HG03439 (cell line): ENCODE results near the gene ZFX.

Experiments used
- ATAC-seq: cut with Tn5 transposase; IDR thresholded peaks from one replicate; pipeline ENCODE4 v1.9.1; 2021; ENCODE audit warnings: mild to moderate bottlenecking, moderate library complexity; ENCODE audit not compliant: unreplicated experiment

The ZFX gene

DNA sequence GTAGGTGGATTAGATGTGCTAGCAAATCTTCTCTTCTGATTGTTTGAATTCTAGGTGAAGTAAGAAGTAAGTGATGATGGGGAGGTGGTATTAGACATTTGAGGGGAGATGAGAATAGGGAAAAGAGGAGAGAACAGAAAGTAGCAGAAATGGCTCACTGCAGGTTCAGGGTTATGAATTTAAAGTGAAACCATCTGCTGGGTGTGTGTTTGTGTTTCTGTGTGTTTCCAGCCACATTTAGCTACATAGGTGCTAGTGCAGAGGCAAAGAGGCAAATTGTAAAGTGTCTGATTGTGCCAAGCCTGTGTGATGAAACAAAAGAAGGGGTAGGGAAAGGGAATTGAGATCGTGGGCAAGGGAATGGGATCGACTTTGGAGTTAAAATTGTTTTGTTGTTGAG lies 50.6 kb downstream of the ZFX start:
- no peak for ATAC-seq

DNA sequence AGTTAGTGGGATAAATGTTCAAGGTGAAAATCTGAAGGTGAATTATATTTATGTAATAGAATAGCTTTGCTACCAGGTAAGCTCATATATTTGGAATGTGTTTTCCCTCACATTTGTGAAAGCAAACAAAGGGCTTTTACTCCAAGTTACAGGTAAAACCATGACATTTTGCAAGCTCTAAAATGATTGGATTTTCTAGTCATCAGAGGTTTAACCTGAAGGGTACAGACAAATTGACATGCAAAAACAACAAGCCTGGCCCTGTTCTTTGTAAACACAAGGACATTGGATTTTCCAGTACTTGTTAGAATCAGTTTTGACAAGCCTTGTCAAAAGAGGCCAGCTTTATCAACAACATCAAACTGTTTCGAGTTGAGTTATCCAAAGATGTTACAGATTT lies 51.7 kb downstream of the ZFX start:
- no peak for ATAC-seq

DNA sequence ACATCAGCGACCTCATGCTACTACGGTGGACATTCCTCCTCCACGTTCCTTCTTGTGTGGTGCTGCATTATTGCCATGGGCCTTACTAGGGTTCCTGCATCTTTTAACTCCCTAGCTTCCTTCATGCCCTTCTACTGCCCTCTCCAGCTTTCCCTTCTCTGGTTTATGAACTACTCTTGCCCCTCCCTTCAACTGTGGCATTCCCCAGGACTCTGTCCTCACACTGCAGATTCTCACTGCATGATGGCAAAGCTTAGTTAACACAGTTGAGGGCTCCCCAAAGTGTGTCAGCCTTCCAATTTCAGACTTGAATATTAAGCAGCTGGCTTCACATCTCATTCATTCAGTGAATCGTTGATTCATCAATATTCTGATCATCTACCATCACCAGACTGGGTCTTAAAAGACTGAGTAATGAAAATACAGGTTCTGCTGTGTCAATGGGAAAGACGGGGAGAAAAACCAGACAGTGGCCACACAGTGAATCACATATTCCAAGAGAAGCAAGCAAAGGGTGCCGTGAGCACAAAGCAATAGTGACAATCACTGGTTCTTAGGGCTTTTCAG lies 53.0 kb downstream of the ZFX start:
- ATAC-seq: no peak

DNA sequence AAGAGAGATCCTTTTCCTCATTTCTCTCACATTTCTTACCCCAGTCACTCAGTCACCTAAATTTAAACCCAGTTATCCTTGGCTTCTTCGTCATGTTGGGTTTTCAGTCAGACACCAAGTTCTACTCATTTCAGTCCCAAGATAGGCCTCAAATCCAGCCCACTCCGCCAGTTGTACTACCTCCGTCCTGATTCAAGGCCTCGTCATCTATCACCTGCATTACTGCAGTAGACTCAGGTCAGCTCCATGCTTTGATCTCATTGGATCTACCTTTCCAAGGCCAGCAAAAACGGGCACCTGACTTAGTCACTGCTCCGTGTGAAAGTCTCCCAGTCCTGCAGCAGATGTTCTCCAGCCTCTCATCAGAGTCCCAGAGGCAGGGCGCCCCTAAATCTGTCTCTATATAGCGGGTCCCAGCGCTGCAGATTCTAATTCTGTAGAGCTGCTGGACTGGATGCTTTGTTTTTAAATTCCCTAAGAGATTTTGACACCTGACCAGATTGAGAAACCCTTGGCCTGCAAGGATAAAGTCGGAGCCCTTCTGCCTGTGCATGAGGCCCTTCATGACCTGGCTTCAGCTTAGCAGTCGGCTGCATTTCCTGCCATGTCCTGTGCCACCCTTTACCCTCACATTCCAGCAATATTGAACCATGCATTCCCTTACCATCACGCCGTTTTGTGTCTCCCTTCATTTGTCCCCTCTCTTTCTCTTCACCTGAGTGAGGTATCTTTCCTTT lies 53.7 kb downstream of the ZFX start:
- no peak for ATAC-seq

DNA sequence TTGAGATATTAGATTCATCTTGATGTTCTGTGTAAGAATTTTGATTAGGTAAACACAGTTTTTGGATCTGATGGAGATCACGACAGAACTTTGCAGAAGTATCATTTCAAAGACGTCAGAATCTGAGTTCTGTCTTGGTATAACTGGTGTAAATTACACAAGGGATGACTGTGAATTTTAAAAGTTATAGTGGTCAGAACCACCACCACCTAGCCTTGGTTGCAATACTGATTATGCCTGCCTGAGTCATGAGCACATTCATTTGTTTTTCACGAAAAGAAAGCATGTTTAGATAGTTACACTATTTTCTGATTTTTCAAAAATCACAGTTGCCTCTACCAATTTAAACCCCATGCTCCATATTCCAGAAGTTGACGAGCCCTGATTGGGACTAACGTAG lies 54.8 kb downstream of the ZFX start:
- ATAC-seq: no peak

DNA sequence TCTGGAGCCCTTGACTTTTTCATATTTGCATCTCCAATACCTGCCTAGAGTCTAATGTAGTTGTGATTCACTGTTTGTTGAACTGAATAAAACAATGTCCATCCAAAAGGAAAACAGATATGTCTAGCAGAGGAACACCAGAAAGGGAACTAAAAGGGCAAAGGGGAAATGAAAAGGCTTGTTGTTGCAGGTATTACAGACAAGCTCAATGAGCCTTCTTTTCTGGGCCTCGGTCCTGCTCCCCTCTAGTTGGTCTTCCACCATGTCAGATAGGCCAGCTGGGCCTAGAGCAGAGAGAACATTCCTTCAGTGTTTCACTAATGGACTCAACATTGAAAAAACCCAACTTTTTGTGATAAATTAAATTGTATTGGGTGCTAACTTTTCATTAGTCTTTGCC lies 55.4 kb downstream of the ZFX start:
- ATAC-seq: no peak

DNA sequence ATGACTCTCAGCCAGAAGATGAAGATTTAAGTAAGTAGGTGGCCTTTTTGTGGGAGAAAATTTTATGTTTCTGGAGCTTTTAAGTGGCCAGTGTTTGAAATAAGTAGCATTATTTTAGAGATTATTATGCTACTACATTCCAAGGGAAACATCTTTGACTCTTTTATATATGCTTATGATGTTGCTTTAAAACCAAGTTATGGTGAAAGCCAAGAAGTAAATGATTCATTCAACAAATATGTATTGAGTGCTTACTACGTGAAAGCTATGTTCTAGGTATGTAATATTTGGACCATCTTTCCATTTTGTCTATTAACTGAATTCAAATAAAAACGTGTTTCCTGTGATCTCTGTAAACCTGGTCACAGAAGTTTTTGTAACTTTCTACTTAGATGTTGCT lies 58.3 kb downstream of the ZFX start:
- no peak for ATAC-seq

DNA sequence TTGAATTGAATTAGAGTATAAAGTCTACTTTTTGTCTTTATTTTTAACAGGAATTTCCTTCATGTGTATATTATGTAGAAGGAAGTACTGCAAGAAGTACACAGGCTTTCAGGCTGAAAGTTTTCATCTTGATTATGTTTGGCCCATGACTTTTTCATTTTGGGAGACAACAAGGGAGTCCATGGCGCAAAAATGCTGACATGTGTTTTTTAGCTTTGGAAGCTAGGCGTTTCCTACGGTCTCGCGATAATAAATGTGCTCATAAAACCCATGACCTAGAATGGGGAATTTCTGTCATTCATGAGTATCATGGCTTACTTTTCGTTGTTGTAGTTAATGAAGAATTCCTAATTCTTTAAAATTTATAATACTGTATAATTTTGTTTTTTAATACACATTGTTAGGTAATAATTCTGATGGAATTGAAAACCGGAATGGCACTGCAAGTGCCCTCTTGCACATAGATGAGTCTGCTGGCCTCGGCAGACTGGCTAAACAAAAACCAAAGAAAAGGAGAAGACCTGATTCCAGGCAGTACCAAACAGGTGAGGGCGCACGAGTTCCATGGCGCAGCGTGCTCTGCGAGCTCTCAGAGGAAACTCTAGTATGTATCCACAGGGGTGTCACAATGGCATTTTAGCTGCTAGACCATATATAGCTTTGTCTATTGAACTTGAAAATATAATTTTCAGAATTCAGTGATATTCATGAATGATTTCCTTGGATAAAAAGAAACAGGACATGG lies 59.1 kb downstream of the ZFX start:
- no peak for ATAC-seq

DNA sequence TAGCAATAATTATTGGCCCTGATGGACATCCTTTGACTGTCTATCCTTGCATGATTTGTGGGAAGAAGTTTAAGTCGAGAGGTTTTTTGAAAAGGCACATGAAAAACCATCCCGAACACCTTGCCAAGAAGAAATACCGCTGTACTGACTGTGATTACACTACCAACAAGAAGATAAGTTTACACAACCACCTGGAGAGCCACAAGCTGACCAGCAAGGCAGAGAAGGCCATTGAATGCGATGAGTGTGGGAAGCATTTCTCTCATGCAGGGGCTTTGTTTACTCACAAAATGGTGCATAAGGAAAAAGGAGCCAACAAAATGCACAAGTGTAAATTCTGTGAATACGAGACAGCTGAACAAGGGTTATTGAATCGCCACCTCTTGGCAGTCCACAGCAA lies 60.7 kb downstream of the ZFX start:
- no peak for ATAC-seq

DNA sequence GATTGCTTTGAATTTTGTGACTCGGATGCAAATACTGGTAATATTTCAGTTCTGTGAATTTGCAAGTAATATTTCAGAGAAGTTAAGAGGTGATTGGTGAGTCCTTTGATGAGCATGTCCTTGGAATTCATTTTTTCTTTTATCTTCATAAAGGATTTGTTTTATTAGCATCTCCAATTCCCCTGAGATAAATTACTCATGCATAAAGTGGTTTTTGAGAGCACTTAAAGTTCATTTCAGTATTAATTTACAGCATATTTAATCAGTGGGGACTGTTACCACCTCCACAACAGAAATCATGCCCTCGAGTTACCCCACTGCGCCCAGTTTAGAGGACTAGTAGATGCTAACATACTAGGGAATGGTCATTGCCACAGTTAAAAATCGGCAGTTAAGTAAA lies 65.0 kb downstream of the ZFX start:
- ATAC-seq: no peak

DNA sequence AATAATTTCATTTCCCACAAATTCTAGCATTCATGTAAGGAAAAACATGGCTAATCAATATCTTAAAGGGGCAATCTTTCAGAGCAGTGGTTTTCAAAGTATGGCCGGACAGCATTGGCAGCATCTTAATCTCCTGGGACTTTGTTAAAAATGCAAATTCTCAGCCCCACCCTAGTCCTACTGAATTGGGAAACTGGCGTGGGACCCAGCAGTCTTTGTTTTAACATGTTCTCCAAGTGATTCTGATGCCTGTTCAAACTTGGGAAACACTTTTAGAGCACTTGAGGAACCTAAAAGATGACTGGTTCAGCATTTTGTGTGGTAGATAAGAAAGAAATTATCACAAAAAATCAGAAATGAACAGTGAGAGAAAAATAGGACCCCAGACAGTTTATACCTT lies 65.7 kb downstream of the ZFX start:
- no peak for ATAC-seq

DNA sequence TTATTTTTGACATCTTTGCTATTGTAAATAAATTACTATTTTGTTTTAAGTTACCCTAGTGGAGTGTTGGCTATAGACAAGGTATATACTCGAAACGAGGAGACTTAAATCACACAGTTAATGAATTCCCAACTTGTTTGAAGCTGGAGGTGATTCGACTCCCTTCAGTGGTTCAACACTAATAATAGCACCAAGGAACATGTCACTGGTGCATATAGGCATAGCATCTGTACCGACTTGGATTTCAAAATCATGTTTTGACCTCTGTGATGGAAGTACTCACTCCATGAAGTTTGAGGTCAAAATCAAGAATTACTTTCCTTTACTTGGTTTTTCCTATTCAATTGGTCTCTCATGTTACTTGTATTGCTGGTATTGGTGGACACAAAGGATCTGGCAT lies 66.5 kb downstream of the ZFX start:
- no peak for ATAC-seq

DNA sequence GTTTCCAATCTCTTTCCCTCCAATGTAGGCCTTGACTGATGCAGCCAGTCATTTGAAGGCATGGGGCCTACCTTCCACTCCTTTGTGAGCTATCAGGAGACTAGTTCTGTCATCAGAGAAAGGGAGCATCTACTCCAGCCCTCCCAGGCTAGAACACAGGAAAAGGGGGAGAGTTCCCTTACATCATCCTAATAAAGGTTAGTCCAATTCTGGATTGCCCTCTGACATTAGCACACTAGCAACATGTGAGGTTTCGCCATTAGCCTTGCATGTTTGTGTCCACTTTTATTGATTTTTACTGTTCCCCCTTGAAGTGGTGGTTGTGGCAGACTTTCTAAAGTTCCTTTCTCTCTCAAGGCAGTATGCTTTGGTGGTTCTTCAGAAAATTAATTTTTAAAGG lies 67.3 kb downstream of the ZFX start:
- no peak for ATAC-seq

DNA sequence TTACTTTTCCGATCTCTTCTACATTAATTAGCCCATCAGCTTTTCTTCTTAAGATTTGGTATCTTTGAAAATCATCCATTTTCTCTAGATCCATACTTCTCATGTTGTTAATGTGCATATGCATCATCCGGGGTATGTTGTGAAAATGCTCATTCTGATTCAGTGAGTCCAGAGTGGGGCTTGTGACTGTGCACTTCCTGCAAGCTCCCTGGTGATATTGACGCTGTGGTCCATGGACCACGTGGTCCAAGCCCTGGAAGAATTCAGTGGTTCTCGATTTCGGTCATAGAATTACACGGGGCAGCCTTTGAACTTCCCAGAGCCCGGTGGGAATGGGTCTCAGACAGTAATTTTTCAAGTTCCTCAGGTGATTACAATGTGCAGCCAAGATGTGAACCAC lies 69.8 kb downstream of the ZFX start:
- no peak for ATAC-seq

DNA sequence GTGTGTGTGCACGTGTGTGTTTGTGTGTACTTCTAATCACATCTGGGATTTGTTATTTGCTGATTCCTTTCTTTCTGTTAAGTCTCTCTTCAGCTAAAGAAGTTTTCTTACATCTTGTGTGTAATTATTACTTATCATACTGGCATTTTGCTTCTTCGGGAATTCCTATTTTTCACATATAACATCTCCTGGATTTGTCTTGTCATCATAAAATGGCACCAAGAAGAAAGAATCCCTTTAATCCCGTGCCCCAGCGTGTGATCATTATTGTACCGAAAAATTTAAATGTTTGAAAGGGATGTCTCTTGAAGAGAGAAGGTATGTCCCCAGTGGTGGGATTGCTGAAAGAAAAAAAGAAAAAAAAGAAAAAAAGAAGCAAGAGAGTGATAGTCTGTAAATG lies 72.3 kb downstream of the ZFX start:
- no peak for ATAC-seq

DNA sequence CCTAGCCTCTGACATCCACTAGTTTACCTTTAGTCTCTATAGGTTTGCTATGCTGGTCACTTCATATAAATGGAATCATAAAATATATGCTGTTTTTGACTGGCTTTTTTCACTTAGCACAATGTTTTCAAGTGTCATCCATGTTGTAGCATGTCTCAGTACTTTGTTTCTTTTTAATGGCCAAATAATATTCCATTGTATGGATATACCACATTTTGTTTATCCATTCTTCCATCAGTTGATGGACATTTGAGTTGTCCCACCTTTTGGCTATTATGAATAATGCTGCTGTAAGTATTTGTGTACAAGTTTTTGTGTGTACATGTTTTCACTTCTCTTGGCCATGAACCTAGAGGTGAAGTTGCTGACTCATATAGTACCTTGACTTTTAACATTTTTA lies 75.7 kb downstream of the ZFX start:
- ATAC-seq: no peak

DNA sequence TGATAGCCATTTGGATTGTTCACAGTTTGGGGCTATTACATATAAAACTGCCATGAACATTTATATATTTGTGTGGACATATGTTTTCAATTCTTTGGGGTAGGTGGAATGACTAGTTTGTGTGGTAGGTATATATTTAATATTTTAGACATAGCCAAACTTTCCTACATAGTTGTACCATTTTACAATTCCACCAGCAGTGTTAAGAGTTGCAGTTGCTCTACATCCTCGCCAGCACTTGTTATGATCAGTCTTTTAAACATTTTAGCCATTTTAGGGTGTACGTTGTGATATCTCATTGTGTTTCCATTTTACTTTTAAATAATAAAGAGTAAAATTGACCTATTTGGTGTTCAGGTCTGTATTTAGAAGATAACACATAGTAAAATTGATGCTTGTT lies 76.6 kb downstream of the ZFX start:
- ATAC-seq: no peak

DNA sequence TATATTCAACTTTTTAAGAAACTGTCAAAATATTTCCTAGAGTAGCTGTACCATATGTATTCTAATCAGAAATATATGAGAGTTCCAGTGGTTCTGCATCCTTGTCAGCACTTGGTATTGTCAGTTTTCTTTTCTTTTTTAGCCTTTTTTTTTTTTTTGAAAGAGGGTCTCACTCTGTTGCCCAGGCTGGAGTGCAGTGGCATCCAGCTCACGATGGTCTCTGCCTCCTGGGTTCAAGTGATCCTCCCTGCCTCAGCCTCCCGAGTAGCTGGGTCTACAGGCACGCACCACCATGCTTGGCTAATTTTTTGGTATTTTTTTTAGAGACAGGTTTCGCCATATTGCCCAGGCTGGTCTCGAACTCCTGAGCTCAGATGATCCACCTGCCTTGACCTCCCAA lies 79.1 kb downstream of the ZFX start:
- no peak for ATAC-seq

DNA sequence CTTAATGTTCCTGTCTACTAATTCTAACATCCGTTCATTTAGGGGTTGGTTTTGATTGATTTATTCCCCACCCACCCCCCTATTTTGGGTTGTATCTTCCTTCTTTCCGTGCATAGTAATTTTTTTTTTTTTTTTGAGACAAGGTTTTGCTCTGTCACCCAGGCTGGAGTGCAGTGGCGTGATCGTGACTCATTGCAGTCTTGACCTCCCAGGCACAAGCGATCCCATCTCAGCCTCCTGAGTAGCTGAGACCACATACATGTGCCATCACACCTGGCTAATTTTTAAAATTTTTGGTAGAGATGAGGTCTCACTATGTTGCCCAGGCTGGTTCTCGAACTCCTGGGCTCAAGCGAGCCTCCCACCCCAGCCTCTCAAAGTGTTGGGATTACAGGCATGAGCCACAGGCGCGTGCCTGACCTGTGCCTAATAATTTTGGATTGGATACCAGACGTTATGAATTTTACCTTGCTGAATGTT lies 79.9 kb downstream of the ZFX start:
- ATAC-seq: no peak

DNA sequence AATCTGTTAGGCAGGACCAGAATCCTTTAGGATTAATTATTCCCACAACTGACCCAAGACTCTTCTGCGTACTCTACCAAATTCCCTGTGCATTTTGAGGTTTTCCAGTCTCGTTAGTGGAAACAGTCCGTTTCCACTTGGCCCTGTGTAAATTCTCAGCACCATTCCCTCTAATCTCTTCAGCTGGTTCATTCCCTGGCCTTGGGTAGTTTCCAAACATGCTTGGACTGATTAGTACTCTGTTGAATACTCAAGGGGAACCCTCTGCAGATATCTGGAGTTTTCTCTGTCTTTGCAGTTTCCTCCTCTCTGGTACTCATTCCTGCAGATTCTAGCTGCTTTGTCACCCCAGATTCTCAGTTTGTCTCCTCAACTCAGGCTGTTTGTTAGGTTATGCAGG lies 80.4 kb downstream of the ZFX start:
- ATAC-seq: no peak

DNA sequence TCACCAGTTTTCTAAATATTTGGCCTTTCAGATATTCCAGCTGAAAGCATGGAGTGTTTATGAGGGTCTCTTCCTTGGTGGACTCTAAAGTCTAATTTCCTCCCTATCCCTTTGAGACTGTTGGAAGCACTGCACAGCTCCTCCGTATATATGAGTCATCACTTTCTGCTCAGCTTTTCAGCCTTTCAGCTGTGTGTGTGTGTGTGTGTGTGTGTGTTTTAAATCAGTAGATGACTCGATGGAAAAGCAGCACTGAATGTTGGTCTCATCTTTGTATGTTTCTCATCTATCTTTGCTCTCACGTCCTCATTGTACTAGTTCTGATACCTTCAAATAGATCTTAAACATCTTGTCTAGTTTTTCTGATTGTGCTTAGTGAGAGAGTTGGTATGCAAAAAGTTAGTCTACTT lies 81.6 kb downstream of the ZFX start:
- no peak for ATAC-seq

DNA sequence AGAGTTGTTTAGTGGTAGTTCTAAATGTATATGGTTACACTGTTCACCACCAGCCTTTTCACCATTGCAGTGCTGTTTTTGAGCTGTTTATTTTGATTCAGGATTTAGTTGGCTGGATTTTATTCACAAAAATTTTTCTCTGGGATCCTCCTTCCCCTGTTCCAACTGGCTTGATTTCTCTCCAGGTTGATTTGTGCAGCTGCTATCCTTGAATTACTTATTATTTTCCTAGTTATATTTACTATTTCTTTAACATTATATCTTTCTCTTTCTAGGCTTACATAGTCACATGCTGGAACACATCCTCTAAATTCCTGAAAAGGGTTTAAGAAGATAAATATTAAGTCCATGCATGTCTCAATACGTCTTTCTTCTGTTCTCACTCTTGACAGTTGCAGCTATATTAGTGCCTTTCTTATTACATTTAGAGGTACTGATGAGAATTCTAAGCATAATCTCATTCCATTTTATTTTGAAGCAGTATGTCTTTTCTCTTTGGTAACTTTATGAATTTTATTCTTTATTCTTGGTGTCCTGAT lies 82.2 kb downstream of the ZFX start:
- no peak for ATAC-seq
